AG09319 (cell line): ENCODE measurements around the gene COL4A2.

ENCODE experiments used
- DNase-seq: peaks from one replicate; pipeline ENCODE4 v3.0.0-alpha.2; 2010; ENCODE audit warnings: low read depth; ENCODE audit errors: extremely low read depth
- CTCF ChIP-seq: IDR thresholded peaks from 2 replicates; pipeline ENCODE4 v1.5.1; 2011; ENCODE audit warnings: low read depth, mild to moderate bottlenecking, inconsistent platforms, low read length, moderate library complexity

Gene COL4A2

GRCh38 chr13:110422913-110423688, 116.0 kb downstream of the COL4A2 start:
- DNase-seq, result no peak
- no peak for TF ChIP-seq CTCF

GRCh38 chr13:110423689-110424302, 116.7 kb downstream of the COL4A2 start:
- DNase-seq, result no peak
- TF ChIP-seq CTCF, result no peak

- no peak for DNase-seq
- TF ChIP-seq CTCF, result no peak
These were observed 117.7 kb downstream of the COL4A2 start for GRCh38 chr13:110424569-110425443.

- no peak for TF ChIP-seq CTCF
- no peak for DNase-seq
These were observed 118.3 kb downstream of the COL4A2 start for GRCh38 chr13:110425444-110425780.

- TF ChIP-seq CTCF, result no peak
- no peak for DNase-seq
These were observed 119.7 kb downstream of the COL4A2 start for GRCh38 chr13:110426735-110427134.

GRCh38 chr13:110428313-110428712, 121.2 kb downstream of the COL4A2 start:
- no peak for DNase-seq
- TF ChIP-seq CTCF, result no peak
